ENCODE results near the gene MX2. TPM values are rescaled to one million over a fixed set of nuclear protein-coding genes. Genes with fewer than 3 reads are reported as not detected.
A peak's percentile ranks its signal among the peaks of the same experiment; 100 is the strongest.

Gene MX2
- total and polyA plus RNA-seq, 2 donors (not counting 1 experiment from before 2014, with no cell fraction given), result 51.2 to 64.3 TPM

- H3K9ac ChIP-seq (ENCODE audit: low read length), result peak overlapping the region; percentile 31
- H3K27me3 ChIP-seq (replicated peaks in 1 of 4; ENCODE audit: control extremely low read depth in 1 of 4, control insufficient read depth in 3 of 4, insufficient read depth in 4 of 4, low read length in 3 of 4), result peaks cover 0 to 40% (median 16%) of the 10 kb centered on the region in 4 experiments
- ATAC-seq (ENCODE audit: low read depth) (no peak), DNase-seq (no peak)
- H3K9me3 ChIP-seq (ENCODE audit: control extremely low read depth in 1 of 3, control insufficient read depth in 2 of 3, insufficient read depth in 1 of 3, low read length in 2 of 3), result no peaks in the 10 kb centered on the region
- Mint-ChIP-seq H3K27ac (no peak overlapping the region), H3K4me1 (peaks cover 9% of the 10 kb centered on the region), H3K27me3 (peaks cover 46% of the 10 kb centered on the region), H3K4me3 (peak overlapping the region; percentile 57), H3K9me3 (ENCODE audit: insufficient read depth) (no peaks in the 10 kb centered on the region)
- H3K27ac ChIP-seq (ENCODE audit: low read length in 2 of 2), result no peak overlapping the region
- TF ChIP-seq CTCF (IDR thresholded peaks at IDR 0.05) (no peak), EZH2 (IDR thresholded peaks at IDR 0.05; ENCODE audit: borderline replicate concordance, insufficient read depth, low read depth, low read length, poor library complexity, severe bottlenecking) (no peak)
- 3% methylated on average over 5 of the region's 19 CpGs for WGBS (ENCODE audit: insufficient coverage)
- POLR2A ChIA-PET, result interaction anchor here (0.6 kb wide), 1 partner anchor 19 kb away, joined by 4 read pairs; no protein-coding TSS in a partner anchor
- H3K4me1 ChIP-seq (ENCODE audit: control insufficient read depth in 2 of 2, insufficient read depth in 2 of 2, low read length in 2 of 2), result peaks cover 12 to 15% of the 10 kb centered on the region in 2 donors
- intact Hi-C loops (cut with micrococcal nuclease), result no loop called here
- no peaks in the 10 kb centered on the region for H3K36me3 ChIP-seq (replicated peaks in 1 of 2; ENCODE audit: control extremely low read depth in 1 of 2, control insufficient read depth in 1 of 2, extremely low read depth in 1 of 2, insufficient read depth in 2 of 2, low read length in 1 of 2)
- no peaks in the 10 kb centered on the region for H4K20me1 ChIP-seq (ENCODE audit: control insufficient read depth, insufficient read depth, low read length, poor library complexity, severe bottlenecking)
- no peaks in the 10 kb centered on the region for H3K79me2 ChIP-seq (ENCODE audit: control insufficient read depth, insufficient read depth, low read length)
- CTCF ChIA-PET, result no interaction called here
- peak overlapping the region; percentile 72 for H3K4me2 ChIP-seq (replicated peaks; ENCODE audit: low read depth, low read length, poor library complexity, severe bottlenecking)
- peak overlapping the region in 1 of 5 experiments; percentile 25 for H3K4me3 ChIP-seq (ENCODE audit: control extremely low read depth in 1 of 5, extremely low read depth in 1 of 5, insufficient read depth in 1 of 5, low read depth in 2 of 5, low read length in 4 of 5)
- H2AFZ ChIP-seq (ENCODE audit: insufficient read depth, low read depth, low read length, poor library complexity, severe bottlenecking), result peak overlapping the region; percentile 34
These were observed 44.8 kb upstream of the MX2 start for GRCh38 chr21:41317063-41317392.

DNA sequence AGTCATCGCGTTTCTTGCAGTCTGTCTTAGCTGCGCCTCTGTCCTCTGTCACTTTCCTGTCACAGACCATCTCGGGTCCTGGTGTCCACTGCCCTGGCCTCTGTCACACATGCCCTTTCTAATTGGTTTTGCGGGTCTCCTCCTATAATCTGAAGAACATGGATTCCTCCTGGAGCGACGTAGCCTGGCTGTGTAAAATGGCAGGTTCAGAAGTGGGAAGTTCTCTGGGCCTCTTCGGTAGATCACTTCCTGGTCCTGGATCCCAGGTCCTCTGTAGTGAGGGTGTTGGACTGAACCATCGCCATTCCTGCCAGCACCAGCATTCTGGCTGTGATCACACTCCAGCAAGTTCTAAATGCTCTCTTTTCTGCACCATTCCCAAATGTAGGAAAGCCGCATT lies 44.4 kb upstream of the MX2 start:
- peaks cover 9% of the 10 kb centered on the region for H3K4me1 Mint-ChIP-seq
- Histone ChIP-seq H3K4me1 (ENCODE audit: control insufficient read depth in 2 of 2, insufficient read depth in 2 of 2, low read length in 2 of 2) (peaks cover 12 to 15% of the 10 kb centered on the region in 2 donors), H3K4me2 (replicated peaks; ENCODE audit: low read depth, low read length, poor library complexity, severe bottlenecking) (no peak overlapping the region), H3K36me3 (replicated peaks in 1 of 2; ENCODE audit: control extremely low read depth in 1 of 2, control insufficient read depth in 1 of 2, extremely low read depth in 1 of 2, insufficient read depth in 2 of 2, low read length in 1 of 2) (no peaks in the 10 kb centered on the region), H3K27ac (ENCODE audit: low read length in 2 of 2) (no peak overlapping the region), H3K4me3 (ENCODE audit: control extremely low read depth in 1 of 5, extremely low read depth in 1 of 5, insufficient read depth in 1 of 5, low read depth in 2 of 5, low read length in 4 of 5) (no peak overlapping the region), H4K20me1 (ENCODE audit: control insufficient read depth, insufficient read depth, low read length, poor library complexity, severe bottlenecking) (no peaks in the 10 kb centered on the region), H3K79me2 (ENCODE audit: control insufficient read depth, insufficient read depth, low read length) (no peaks in the 10 kb centered on the region), H3K9ac (ENCODE audit: low read length) (no peak overlapping the region), H3K27me3 (replicated peaks in 1 of 4; ENCODE audit: control extremely low read depth in 1 of 4, control insufficient read depth in 3 of 4, insufficient read depth in 4 of 4, low read length in 3 of 4) (peaks cover 0 to 40% (median 16%) of the 10 kb centered on the region in 4 experiments), H2AFZ (ENCODE audit: insufficient read depth, low read depth, low read length, poor library complexity, severe bottlenecking) (no peak overlapping the region), H3K9me3 (ENCODE audit: control extremely low read depth in 1 of 3, control insufficient read depth in 2 of 3, insufficient read depth in 1 of 3, low read length in 2 of 3) (no peaks in the 10 kb centered on the region)
- CTCF ChIA-PET, result no interaction called here
- DNase-seq (no peak), ATAC-seq (ENCODE audit: low read depth) (no peak)
- H3K4me3 Mint-ChIP-seq, result peak overlapping the region; percentile 57
- H3K9me3 Mint-ChIP-seq (ENCODE audit: insufficient read depth), result no peaks in the 10 kb centered on the region
- no peak for TF ChIP-seq CTCF (IDR thresholded peaks at IDR 0.05)
- TF ChIP-seq EZH2 (IDR thresholded peaks at IDR 0.05; ENCODE audit: borderline replicate concordance, insufficient read depth, low read depth, low read length, poor library complexity, severe bottlenecking), result no peak
- WGBS (ENCODE audit: insufficient coverage), result 79% methylated on average over 5 of the region's 10 CpGs
- intact Hi-C loops (cut with micrococcal nuclease), result no loop called here
- H3K27me3 Mint-ChIP-seq, result peaks cover 46% of the 10 kb centered on the region
- POLR2A ChIA-PET, result interaction anchor here (0.6 kb wide), 1 partner anchor 19 kb away, joined by 4 read pairs; no protein-coding TSS in a partner anchor
- H3K27ac Mint-ChIP-seq, result peak overlapping the region; percentile 16

Measured in B cell (primary cell).